HEK293 (cell line): ENCODE data around the gene MAP1B.

ENCODE experiments used
- CTCF ChIA-PET: fragments of 350-600 bp; formaldehyde crosslinking; extraction: SDS; loops from one replicate; lab custom pipeline; 2021; ENCODE audit warnings: antibody characterized with exemption; lab: Yijun Ruan, JAX
- POLR2A ChIA-PET: fragments of 300-600 bp; formaldehyde crosslinking; extraction: SDS; loops from one replicate; lab custom pipeline; 2020; ENCODE audit warnings: antibody characterized with exemption, inconsistent platforms; lab: Yijun Ruan, JAX
- H3K27ac ChIP-seq: fragments of 200-500 bp; sonication (Bioruptor generic); 2 replicates; pipeline ENCODE4 v1.5.1; 2014; ENCODE audit warnings: low read depth, low read length, control low read depth, inconsistent platforms; ENCODE audit errors: extremely low read depth
- H3K36me3 ChIP-seq, 2 experiments: fragments of 200-500 bp in 1 of 2; sonication (Bioruptor generic) in 1 of 2; 1 replicate in 1 of 2; 2 replicates in 1 of 2; pipeline ENCODE4 v1.5.1; 2014 to 2017; ENCODE audit warnings: inconsistent platforms in 2 of 2, low read length in 2 of 2; ENCODE audit not compliant: control insufficient read depth in 2 of 2, insufficient read depth in 1 of 2
- H3K4me1 ChIP-seq: fragments of 200-500 bp; sonication (Bioruptor generic); 2 replicates; pipeline ENCODE4 v1.5.1; 2014; ENCODE audit warnings: mild to moderate bottlenecking, low read length, inconsistent platforms; ENCODE audit not compliant: control insufficient read depth, insufficient read depth
- H3K4me3 ChIP-seq: 2 replicates; pipeline ENCODE4 v1.5.1; 2011; ENCODE audit warnings: low read depth, mild to moderate bottlenecking, control low read depth, low read length, moderate library complexity
- H3K9me3 ChIP-seq: fragments of 200-500 bp; sonication (Bioruptor generic); 2 replicates; pipeline ENCODE4 v1.5.1; 2014; ENCODE audit warnings: low read depth, low read length, inconsistent platforms; ENCODE audit not compliant: control insufficient read depth, insufficient read depth
- CTCF ChIP-seq: fragments of 450-650 bp; formaldehyde crosslinking; IDR thresholded peaks from 2 replicates; pipeline ENCODE4 v1.5.1; 2016; ENCODE audit warnings: missing biosample characterization, missing genetic modification characterization
- HOXC10 ChIP-seq: sonication (generic); formaldehyde crosslinking; IDR thresholded peaks from 2 replicates; pipeline ENCODE4 v1.8.1; 2023; ENCODE audit warnings: mild to moderate bottlenecking, missing genetic modification reagents
- PRDM1 ChIP-seq: fragments of 450-650 bp; formaldehyde crosslinking; IDR thresholded peaks from 2 replicates; pipeline ENCODE4; 2016; ENCODE audit warnings: missing biosample characterization, missing genetic modification characterization
- SCRT1 ChIP-seq: fragments of 450-650 bp; formaldehyde crosslinking; IDR thresholded peaks from 2 replicates; pipeline ENCODE4 v1.5.1; 2016; ENCODE audit warnings: missing biosample characterization, missing genetic modification characterization, borderline replicate concordance
- SCRT2 ChIP-seq: fragments of 450-650 bp; formaldehyde crosslinking; IDR thresholded peaks from 2 replicates; pipeline ENCODE4 v1.5.1; 2016; ENCODE audit warnings: missing biosample characterization, missing genetic modification characterization
- WT1 ChIP-seq: fragments of 450-650 bp; formaldehyde crosslinking; IDR thresholded peaks from 2 replicates; pipeline ENCODE4 v1.5.1; 2016; ENCODE audit warnings: missing biosample characterization, missing genetic modification characterization
- ZEB2 ChIP-seq: fragments of 450-650 bp; formaldehyde crosslinking; IDR thresholded peaks from 2 replicates; pipeline ENCODE4 v1.5.1; 2016; ENCODE audit warnings: missing biosample characterization, missing genetic modification characterization
- ZNF184 ChIP-seq: fragments of 450-650 bp; IDR thresholded peaks from 2 replicates; pipeline ENCODE4 v1.5.1; 2018; ENCODE audit warnings: missing biosample characterization, mild to moderate bottlenecking, missing genetic modification characterization
- ZNF248 ChIP-seq: fragments of 450-650 bp; formaldehyde crosslinking; IDR thresholded peaks from 2 replicates; pipeline ENCODE4 v1.5.1; 2017; ENCODE audit warnings: missing biosample characterization, missing genetic modification characterization
- ZNF394 ChIP-seq: fragments of 450-650 bp; formaldehyde crosslinking; IDR thresholded peaks from 2 replicates; pipeline ENCODE4 v1.5.1; 2016; ENCODE audit warnings: missing biosample characterization, missing genetic modification characterization, mild to moderate bottlenecking, moderate library complexity, borderline replicate concordance
- ZNF548 ChIP-seq: fragments of 450-650 bp; formaldehyde crosslinking; IDR thresholded peaks from 2 replicates; pipeline ENCODE4 v1.5.1; 2016; ENCODE audit warnings: missing biosample characterization, missing genetic modification characterization
- ZNF561 ChIP-seq: fragments of 450-650 bp; IDR thresholded peaks from 2 replicates; pipeline ENCODE4 v1.5.1; 2018; ENCODE audit warnings: missing biosample characterization, missing genetic modification characterization, borderline replicate concordance
- ZNF621 ChIP-seq: fragments of 450-650 bp; formaldehyde crosslinking; IDR thresholded peaks from 2 replicates; pipeline ENCODE4 v1.5.1; 2017; ENCODE audit warnings: missing biosample characterization, missing genetic modification characterization
- ZNF629 ChIP-seq: fragments of 450-650 bp; formaldehyde crosslinking; IDR thresholded peaks from 2 replicates; pipeline ENCODE4 v1.5.1; 2017; ENCODE audit warnings: missing biosample characterization, missing genetic modification characterization
- ZNF654 ChIP-seq: fragments of 450-650 bp; formaldehyde crosslinking; IDR thresholded peaks from 2 replicates; pipeline ENCODE4 v1.5.1; 2016; ENCODE audit warnings: low read depth, missing biosample characterization, missing genetic modification characterization
- ZNF692 ChIP-seq: fragments of 450-650 bp; formaldehyde crosslinking; IDR thresholded peaks from 2 replicates; pipeline ENCODE4 v1.5.1; 2016; ENCODE audit warnings: missing biosample characterization, missing genetic modification characterization
- ZSCAN16 ChIP-seq: fragments of 450-650 bp; formaldehyde crosslinking; IDR thresholded peaks from 2 replicates; pipeline ENCODE4 v1.5.1; 2016; ENCODE audit warnings: missing biosample characterization, missing genetic modification characterization
- TF ChIP-seq, protein P1 (sequence below): fragments of 450-650 bp; formaldehyde crosslinking; IDR thresholded peaks from 2 replicates; pipeline ENCODE4 v1.5.1; 2016; ENCODE audit warnings: missing biosample characterization, missing genetic modification characterization, low read depth
- TF ChIP-seq, protein P2 (sequence below): fragments of 450-650 bp; IDR thresholded peaks from 2 replicates; pipeline ENCODE4 v1.5.1; 2018; ENCODE audit warnings: missing biosample characterization, mild to moderate bottlenecking, missing genetic modification characterization

Gene MAP1B

GRCh38 chr5:72134226-72134899, 27.1 kb downstream of the MAP1B start (continued):
- TF ChIP-seq, protein P1, sequence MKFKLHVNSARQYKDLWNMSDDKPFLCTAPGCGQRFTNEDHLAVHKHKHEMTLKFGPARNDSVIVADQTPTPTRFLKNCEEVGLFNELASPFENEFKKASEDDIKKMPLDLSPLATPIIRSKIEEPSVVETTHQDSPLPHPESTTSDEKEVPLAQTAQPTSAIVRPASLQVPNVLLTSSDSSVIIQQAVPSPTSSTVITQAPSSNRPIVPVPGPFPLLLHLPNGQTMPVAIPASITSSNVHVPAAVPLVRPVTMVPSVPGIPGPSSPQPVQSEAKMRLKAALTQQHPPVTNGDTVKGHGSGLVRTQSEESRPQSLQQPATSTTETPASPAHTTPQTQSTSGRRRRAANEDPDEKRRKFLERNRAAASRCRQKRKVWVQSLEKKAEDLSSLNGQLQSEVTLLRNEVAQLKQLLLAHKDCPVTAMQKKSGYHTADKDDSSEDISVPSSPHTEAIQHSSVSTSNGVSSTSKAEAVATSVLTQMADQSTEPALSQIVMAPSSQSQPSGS (tag by site-specific recombination): peak; percentile 95
- TF ChIP-seq ZNF248 (tag by site-specific recombination) (no peak), ZNF184 (tag by site-specific recombination) (no peak), HOXC10 (no peak), PRDM1 (tag by site-specific recombination) (peak; percentile 63; the same call in 1 of the 2 replicates), ZNF654 (no peak), WT1 (tag by site-specific recombination) (peak; percentile 59), ZNF394 (tag by site-specific recombination) (0 out of 2 replicates have a peak, but pooled peaks have one; percentile 17), ZNF629 (tag by site-specific recombination) (peak; percentile 84), ZEB2 (peak; percentile 33; the same call in 1 of the 2 replicates), ZNF621 (tag by site-specific recombination) (no peak), ZNF692 (tag by site-specific recombination) (peak; percentile 26; the same call in 1 of the 2 replicates), ZNF561 (0 out of 2 replicates have a peak, but pooled peaks have one; percentile 25), ZSCAN16 (tag by site-specific recombination) (no peak)
- TF ChIP-seq, protein P2, sequence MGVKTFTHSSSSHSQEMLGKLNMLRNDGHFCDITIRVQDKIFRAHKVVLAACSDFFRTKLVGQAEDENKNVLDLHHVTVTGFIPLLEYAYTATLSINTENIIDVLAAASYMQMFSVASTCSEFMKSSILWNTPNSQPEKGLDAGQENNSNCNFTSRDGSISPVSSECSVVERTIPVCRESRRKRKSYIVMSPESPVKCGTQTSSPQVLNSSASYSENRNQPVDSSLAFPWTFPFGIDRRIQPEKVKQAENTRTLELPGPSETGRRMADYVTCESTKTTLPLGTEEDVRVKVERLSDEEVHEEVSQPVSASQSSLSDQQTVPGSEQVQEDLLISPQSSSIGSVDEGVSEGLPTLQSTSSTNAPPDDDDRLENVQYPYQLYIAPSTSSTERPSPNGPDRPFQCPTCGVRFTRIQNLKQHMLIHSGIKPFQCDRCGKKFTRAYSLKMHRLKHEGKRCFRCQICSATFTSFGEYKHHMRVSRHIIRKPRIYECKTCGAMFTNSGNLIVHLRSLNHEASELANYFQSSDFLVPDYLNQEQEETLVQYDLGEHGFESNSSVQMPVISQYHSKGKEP (tag by site-specific recombination): peak; percentile 78
- TF ChIP-seq, all 188 proteins: peak for 15

GRCh38 chr5:72137826-72138409, 30.6 kb downstream of the MAP1B start:
- H3K27ac ChIP-seq: no peak overlapping the region
- ChIA-PET CTCF (no interaction called here), POLR2A (no interaction called here)
- no peak overlapping the region for H3K4me3 ChIP-seq
- no peaks in the 10 kb centered on the region for H3K36me3 ChIP-seq
- TF ChIP-seq ZNF654: peak; percentile 31; the same call in 1 of the 2 replicates
- TF ChIP-seq SCRT2 (tag by site-specific recombination): peak; percentile 69
- TF ChIP-seq ZNF548: no peak
- TF ChIP-seq CTCF (tag by site-specific recombination): 0 out of 2 replicates have a peak, but pooled peaks have one; percentile 20
- no peak for TF ChIP-seq ZNF629 (tag by site-specific recombination)
- 0 out of 2 replicates have a peak, but pooled peaks have one; percentile 37 for TF ChIP-seq SCRT1 (tag by site-specific recombination)
- peaks cover 15% of the 10 kb centered on the region for H3K4me1 ChIP-seq
- H3K9me3 ChIP-seq: no peaks in the 10 kb centered on the region
